Loucy (cell line): ENCODE measurements around the gene CPT2.

Experiments used
- CTCF ChIP-seq: fragments of 200-600 bp; sonication (generic); conservative IDR thresholded peaks from 2 replicates; pipeline ENCODE4 v1.5.1; 2014; ENCODE audit warnings: mild to moderate bottlenecking, antibody characterized with exemption, low read length
- EZH2phosphoT487 ChIP-seq: fragments of 200-600 bp; IDR thresholded peaks from 2 replicates; pipeline ENCODE4 v1.6.1; 2018; ENCODE audit warnings: antibody characterized with exemption, mild to moderate bottlenecking, moderate library complexity, borderline replicate concordance

- TF ChIP-seq CTCF (no peak), EZH2phosphoT487 (no peak)
These were observed 14.3 kb downstream of the CPT2 start for GRCh38 chr1:53210954-53211353.
